DMS114 treated with DMSO at 0.1 percent for 48 hours (cell line): Measurements from ENCODE around the gene PADI3.
"Not testable (repeated sequence)": the region's sequence is repeated elsewhere in the genome, so short reads cannot be mapped to it uniquely, and the experiment has no call there.

Source experiments
- DNase-seq: peaks from one replicate; lab custom pipeline; 2025; ENCODE audit not compliant: unreplicated experiment; lab: John Stamatoyannopoulos, UW

PADI3 gene

GRCh38 chr1:17241011-17241779 is 7.7 kb upstream of the PADI3 start:
- DNase-seq, result not testable (repeated sequence)

GRCh38 chr1:17241780-17242074 is 7.2 kb upstream of the PADI3 start:
- DNase-seq, result not testable (repeated sequence)

- no peak for DNase-seq
Observed at GRCh38 chr1:17243274-17243673, 5.6 kb upstream of the PADI3 start.

- no peak for DNase-seq
Observed at GRCh38 chr1:17244821-17245740, 3.8 kb upstream of the PADI3 start.

GRCh38 chr1:17245816-17246325 is 3.0 kb upstream of the PADI3 start:
- no peak for DNase-seq

GRCh38 chr1:17246971-17247370 is 1.9 kb upstream of the PADI3 start:
- no peak for DNase-seq

- DNase-seq, result no peak
Observed at GRCh38 chr1:17250601-17251000, 1.7 kb downstream of the PADI3 start.

GRCh38 chr1:17251246-17251645 is 2.3 kb downstream of the PADI3 start:
- no peak for DNase-seq

GRCh38 chr1:17251701-17252376 is 2.9 kb downstream of the PADI3 start:
- no peak for DNase-seq

GRCh38 chr1:17255336-17255735 is 6.4 kb downstream of the PADI3 start:
- DNase-seq, result no peak

GRCh38 chr1:17258116-17258757 is 9.3 kb downstream of the PADI3 start:
- no peak for DNase-seq

- DNase-seq, result no peak
Observed at GRCh38 chr1:17258758-17259130, 9.8 kb downstream of the PADI3 start.

GRCh38 chr1:17259233-17259873 is 10.5 kb downstream of the PADI3 start:
- no peak for DNase-seq

- no peak for DNase-seq
Observed at GRCh38 chr1:17260264-17260663, 11.4 kb downstream of the PADI3 start.

GRCh38 chr1:17260738-17261137 is 11.8 kb downstream of the PADI3 start:
- DNase-seq, result no peak

- no peak for DNase-seq
Observed at GRCh38 chr1:17263936-17264335, 15.0 kb downstream of the PADI3 start.

GRCh38 chr1:17264470-17264869 is 15.6 kb downstream of the PADI3 start:
- no peak for DNase-seq

- DNase-seq, result no peak
Observed at GRCh38 chr1:17265162-17265561, 16.3 kb downstream of the PADI3 start.

GRCh38 chr1:17265950-17266349 is 17.1 kb downstream of the PADI3 start:
- no peak for DNase-seq

GRCh38 chr1:17270891-17271765 is 22.2 kb downstream of the PADI3 start:
- DNase-seq, result no peak
